SK-N-SH treated with all-trans-retinoic acid at 6 μM for 48 hours (cell line): Measurements from ENCODE around the gene GDPGP1.

Experiments used
- ATAC-seq: fragments of 200-7000 bp; cut with Tn5 transposase; 3 replicates; pipeline ENCODE4 v1.9.1; 2020; ENCODE audit warnings: mild to moderate bottlenecking, moderate library complexity
- ARNTL ChIP-seq: fragments of 450-650 bp; formaldehyde crosslinking; IDR thresholded peaks from 2 replicates; pipeline ENCODE4 v1.5.0; 2020; ENCODE audit warnings: low read depth, mild to moderate bottlenecking, moderate library complexity, borderline replicate concordance
- BACH2 ChIP-seq: fragments of 250-450 bp; sonication (Bioruptor Pico); IDR thresholded peaks from 2 replicates; pipeline ENCODE4 v1.9.0; 2021; ENCODE audit warnings: mild to moderate bottlenecking, borderline replicate concordance
- CSDC2 ChIP-seq: fragments of 250-450 bp; sonication (Bioruptor Pico); IDR thresholded peaks from 2 replicates; pipeline ENCODE4 v1.5.0; 2020; ENCODE audit warnings: mild to moderate bottlenecking, moderate library complexity
- ESRRG ChIP-seq: fragments of 250-450 bp; sonication (Bioruptor Pico); IDR thresholded peaks from 2 replicates; pipeline ENCODE4 v1.6.1; 2021; ENCODE audit warnings: mild to moderate bottlenecking
- GLIS3 ChIP-seq: fragments of 250-450 bp; sonication (Bioruptor Pico); IDR thresholded peaks from 2 replicates; pipeline ENCODE4 v1.5.0; 2020; ENCODE audit warnings: mild to moderate bottlenecking, moderate library complexity
- ISL1 ChIP-seq: fragments of 250-450 bp; sonication (Bioruptor Pico); IDR thresholded peaks from 2 replicates; pipeline ENCODE4 v2.1.2; 2022; ENCODE audit warnings: mild to moderate bottlenecking, moderate library complexity
- OSR1 ChIP-seq: fragments of 250-450 bp; sonication (Bioruptor Pico); IDR thresholded peaks from 2 replicates; pipeline ENCODE4 v1.8.0; 2022; ENCODE audit warnings: moderate library complexity, mild to moderate bottlenecking, inconsistent platforms
- PATZ1 ChIP-seq: fragments of 250-450 bp; sonication (Bioruptor Pico); IDR thresholded peaks from 2 replicates; pipeline ENCODE4 v1.8.0; 2020; ENCODE audit warnings: mild to moderate bottlenecking, moderate library complexity, borderline replicate concordance
- PPARA ChIP-seq: fragments of 250-450 bp; sonication (Bioruptor Pico); IDR thresholded peaks from 2 replicates; pipeline ENCODE4 v1.5.0; 2020; ENCODE audit warnings: mild to moderate bottlenecking, borderline replicate concordance
- RARB ChIP-seq: fragments of 250-450 bp; sonication (Bioruptor Pico); IDR thresholded peaks from 2 replicates; pipeline ENCODE4 v1.8.0; 2021; ENCODE audit warnings: mild to moderate bottlenecking, moderate library complexity
- SNAI2 ChIP-seq: fragments of 250-450 bp; sonication (Bioruptor Pico); IDR thresholded peaks from 2 replicates; pipeline ENCODE4 v1.5.0; 2020; ENCODE audit warnings: mild to moderate bottlenecking, moderate library complexity
- TCF4 ChIP-seq: fragments of 250-450 bp; sonication (Bioruptor Pico); IDR thresholded peaks from 2 replicates; pipeline ENCODE4 v1.8.0; 2021; ENCODE audit warnings: mild to moderate bottlenecking, moderate library complexity, borderline replicate concordance
- TOX ChIP-seq: fragments of 250-450 bp; sonication (Bioruptor Pico); IDR thresholded peaks from 2 replicates; pipeline ENCODE4 v1.8.0; 2021; ENCODE audit warnings: mild to moderate bottlenecking, moderate library complexity, borderline replicate concordance
- ZC3H10 ChIP-seq: fragments of 250-450 bp; sonication (Bioruptor Pico); IDR thresholded peaks from 2 replicates; pipeline ENCODE4 v1.5.1; 2021; ENCODE audit warnings: mild to moderate bottlenecking, moderate library complexity
- ZFP3 ChIP-seq: fragments of 250-450 bp; sonication (Bioruptor Pico); IDR thresholded peaks from 2 replicates; pipeline ENCODE4 v1.5.0; 2020; ENCODE audit warnings: mild to moderate bottlenecking, moderate library complexity
- ZFP30 ChIP-seq: fragments of 450-650 bp; formaldehyde crosslinking; IDR thresholded peaks from 2 replicates; pipeline ENCODE4 v1.5.0; 2022; ENCODE audit warnings: mild to moderate bottlenecking, moderate library complexity
- ZNF565 ChIP-seq: fragments of 450-650 bp; formaldehyde crosslinking; conservative IDR thresholded peaks from 2 replicates; pipeline ENCODE4 v1.5.0; 2020; ENCODE audit warnings: low read depth, mild to moderate bottlenecking, moderate library complexity
- ZNF70 ChIP-seq: fragments of 450-650 bp; formaldehyde crosslinking; IDR thresholded peaks from 2 replicates; pipeline ENCODE4 v1.5.0; 2020; ENCODE audit warnings: mild to moderate bottlenecking, moderate library complexity
- ZNF8 ChIP-seq: fragments of 450-650 bp; formaldehyde crosslinking; IDR thresholded peaks from 2 replicates; pipeline ENCODE4 v1.5.0; 2020; ENCODE audit warnings: mild to moderate bottlenecking, moderate library complexity
- TF ChIP-seq, protein P1 (sequence below): fragments of 250-450 bp; sonication (Bioruptor Pico); IDR thresholded peaks from 2 replicates; pipeline ENCODE4 v1.5.1; 2020; ENCODE audit warnings: low read depth, mild to moderate bottlenecking, moderate library complexity
- TF ChIP-seq, protein P2 (sequence below): fragments of 250-450 bp; sonication (Bioruptor Pico); IDR thresholded peaks from 2 replicates; pipeline ENCODE4 v1.8.0; 2021; ENCODE audit warnings: low read depth, mild to moderate bottlenecking, moderate library complexity, borderline replicate concordance
- TF ChIP-seq, protein P3 (sequence below): fragments of 250-450 bp; sonication (Bioruptor Pico); IDR thresholded peaks from 2 replicates; pipeline ENCODE4 v1.5.1; 2021; ENCODE audit warnings: mild to moderate bottlenecking, moderate library complexity

The GDPGP1 gene

DNA sequence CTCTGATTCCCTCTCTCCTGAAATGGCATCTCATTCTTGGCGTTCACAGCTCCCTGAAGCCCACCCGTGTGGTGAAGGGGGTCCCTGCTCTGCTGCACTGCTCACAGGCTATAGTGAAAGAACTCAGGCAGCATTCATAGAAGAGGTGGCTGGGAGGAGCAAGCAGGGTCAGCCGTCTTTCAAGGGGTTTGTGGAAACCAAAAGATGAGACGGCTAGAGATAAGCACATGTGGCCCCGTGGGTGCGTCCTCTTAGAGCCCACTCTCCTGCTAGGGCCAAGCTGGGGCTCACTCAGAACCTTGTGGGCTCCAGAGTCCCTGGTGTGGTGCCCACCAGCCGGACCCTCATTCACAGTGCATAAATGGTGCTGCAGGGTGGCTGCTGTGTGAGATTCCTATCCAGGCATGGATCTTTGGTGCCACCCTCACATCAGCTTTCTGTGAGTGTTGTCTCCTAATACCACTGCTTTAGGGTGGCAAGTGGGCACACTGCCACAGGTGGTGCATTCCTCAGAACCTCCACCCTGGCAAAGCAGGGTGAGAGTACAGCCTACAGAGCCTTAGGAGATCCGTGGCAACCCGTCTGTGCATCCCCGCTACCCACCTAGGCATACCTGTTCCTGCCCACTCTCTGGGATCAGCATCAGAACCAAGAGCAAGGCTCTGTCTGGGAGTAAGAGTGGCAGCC, 44.1 kb upstream of the GDPGP1 start:
- no peak for ATAC-seq
- TF ChIP-seq ZNF565 (no peak), SNAI2 (CRISPR knock-in tag) (no peak), RARB (no peak), ZFP3 (no peak), ZC3H10 (CRISPR knock-in tag) (no peak), PATZ1 (CRISPR knock-in tag) (no peak), TCF4 (CRISPR knock-in tag) (no peak), ARNTL (CRISPR knock-in tag) (no peak), CSDC2 (no peak), ZNF70 (no peak), ZNF8 (no peak), PPARA (CRISPR knock-in tag) (no peak), ZFP30 (CRISPR knock-in tag) (no peak)
- TF ChIP-seq, protein P1, sequence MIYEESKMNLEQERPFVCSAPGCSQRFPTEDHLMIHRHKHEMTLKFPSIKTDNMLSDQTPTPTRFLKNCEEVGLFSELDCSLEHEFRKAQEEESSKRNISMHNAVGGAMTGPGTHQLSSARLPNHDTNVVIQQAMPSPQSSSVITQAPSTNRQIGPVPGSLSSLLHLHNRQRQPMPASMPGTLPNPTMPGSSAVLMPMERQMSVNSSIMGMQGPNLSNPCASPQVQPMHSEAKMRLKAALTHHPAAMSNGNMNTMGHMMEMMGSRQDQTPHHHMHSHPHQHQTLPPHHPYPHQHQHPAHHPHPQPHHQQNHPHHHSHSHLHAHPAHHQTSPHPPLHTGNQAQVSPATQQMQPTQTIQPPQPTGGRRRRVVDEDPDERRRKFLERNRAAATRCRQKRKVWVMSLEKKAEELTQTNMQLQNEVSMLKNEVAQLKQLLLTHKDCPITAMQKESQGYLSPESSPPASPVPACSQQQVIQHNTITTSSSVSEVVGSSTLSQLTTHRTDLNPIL (CRISPR knock-in tag), result no peak
- TF ChIP-seq, all 23 proteins: peak for 0

DNA sequence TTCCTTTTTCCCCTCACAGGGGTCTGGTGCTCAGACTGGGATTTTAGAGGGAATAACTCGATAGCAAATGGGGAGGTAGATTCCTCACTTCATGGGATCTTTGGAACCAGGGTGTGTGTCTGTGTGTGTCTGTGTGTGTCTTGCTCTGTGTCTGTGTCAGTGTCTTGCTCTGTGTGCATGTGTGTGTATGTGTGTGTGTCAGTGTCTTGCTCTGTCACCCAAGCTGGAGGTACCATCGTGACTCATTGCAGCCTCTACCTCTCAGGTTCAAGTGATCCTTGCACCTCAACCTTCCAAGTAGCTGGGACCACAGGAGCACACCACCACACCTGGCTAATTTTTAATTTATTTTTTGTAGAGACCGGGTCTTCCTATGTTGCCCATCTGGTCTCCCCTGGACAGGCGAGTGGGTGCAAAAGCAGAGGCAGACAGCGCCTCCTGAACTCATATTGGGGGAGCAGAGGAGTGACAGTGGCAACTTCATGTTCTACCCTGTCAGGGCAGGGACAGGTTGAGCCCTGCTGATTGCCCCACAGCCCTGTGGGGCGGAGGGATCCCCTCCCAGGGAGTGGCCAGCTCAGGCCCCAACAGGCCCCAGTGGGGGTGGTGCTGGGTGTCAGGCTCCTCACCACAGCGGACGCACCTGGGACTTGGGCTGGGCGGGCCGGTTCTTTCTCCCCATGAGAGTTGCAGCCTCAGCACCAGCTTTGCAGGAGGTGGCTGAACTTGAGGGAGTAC, 43.2 kb upstream of the GDPGP1 start:
- ATAC-seq, result no peak
- no peak for TF ChIP-seq ZNF565
- no peak for TF ChIP-seq GLIS3
- no peak for TF ChIP-seq ZNF8
- no peak for TF ChIP-seq RARB
- TF ChIP-seq ZFP30 (CRISPR knock-in tag), result no peak
- no peak for TF ChIP-seq ZC3H10 (CRISPR knock-in tag)
- TF ChIP-seq ISL1, result no peak
- TF ChIP-seq ESRRG (CRISPR knock-in tag), result no peak
- no peak for TF ChIP-seq ZFP3
- no peak for TF ChIP-seq OSR1
- no peak for TF ChIP-seq SNAI2 (CRISPR knock-in tag)
- no peak for TF ChIP-seq TOX (CRISPR knock-in tag)
- no peak for TF ChIP-seq TCF4 (CRISPR knock-in tag)
- no peak for TF ChIP-seq ARNTL (CRISPR knock-in tag)
- TF ChIP-seq PATZ1 (CRISPR knock-in tag), result no peak
- TF ChIP-seq, protein P1 (CRISPR knock-in tag), result no peak
- no peak for TF ChIP-seq CSDC2
- TF ChIP-seq, protein P2, sequence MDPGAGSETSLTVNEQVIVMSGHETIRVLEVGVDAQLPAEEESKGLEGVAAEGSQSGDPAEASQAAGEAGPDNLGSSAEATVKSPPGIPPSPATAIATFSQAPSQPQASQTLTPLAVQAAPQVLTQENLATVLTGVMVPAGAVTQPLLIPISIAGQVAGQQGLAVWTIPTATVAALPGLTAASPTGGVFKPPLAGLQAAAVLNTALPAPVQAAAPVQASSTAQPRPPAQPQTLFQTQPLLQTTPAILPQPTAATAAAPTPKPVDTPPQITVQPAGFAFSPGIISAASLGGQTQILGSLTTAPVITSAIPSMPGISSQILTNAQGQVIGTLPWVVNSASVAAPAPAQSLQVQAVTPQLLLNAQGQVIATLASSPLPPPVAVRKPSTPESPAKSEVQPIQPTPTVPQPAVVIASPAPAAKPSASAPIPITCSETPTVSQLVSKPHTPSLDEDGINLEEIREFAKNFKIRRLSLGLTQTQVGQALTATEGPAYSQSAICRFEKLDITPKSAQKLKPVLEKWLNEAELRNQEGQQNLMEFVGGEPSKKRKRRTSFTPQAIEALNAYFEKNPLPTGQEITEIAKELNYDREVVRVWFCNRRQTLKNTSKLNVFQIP (CRISPR knock-in tag), result no peak
- TF ChIP-seq BACH2 (CRISPR knock-in tag), result no peak
- TF ChIP-seq, protein P3, sequence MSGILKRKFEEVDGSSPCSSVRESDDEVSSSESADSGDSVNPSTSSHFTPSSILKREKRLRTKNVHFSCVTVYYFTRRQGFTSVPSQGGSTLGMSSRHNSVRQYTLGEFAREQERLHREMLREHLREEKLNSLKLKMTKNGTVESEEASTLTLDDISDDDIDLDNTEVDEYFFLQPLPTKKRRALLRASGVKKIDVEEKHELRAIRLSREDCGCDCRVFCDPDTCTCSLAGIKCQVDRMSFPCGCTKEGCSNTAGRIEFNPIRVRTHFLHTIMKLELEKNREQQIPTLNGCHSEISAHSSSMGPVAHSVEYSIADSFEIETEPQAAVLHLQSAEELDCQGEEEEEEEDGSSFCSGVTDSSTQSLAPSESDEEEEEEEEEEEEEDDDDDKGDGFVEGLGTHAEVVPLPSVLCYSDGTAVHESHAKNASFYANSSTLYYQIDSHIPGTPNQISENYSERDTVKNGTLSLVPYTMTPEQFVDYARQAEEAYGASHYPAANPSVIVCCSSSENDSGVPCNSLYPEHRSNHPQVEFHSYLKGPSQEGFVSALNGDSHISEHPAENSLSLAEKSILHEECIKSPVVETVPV (CRISPR knock-in tag), result no peak
